ENCODE measurements around the gene OTULIN. TPM values are rescaled to one million over a fixed set of nuclear protein-coding genes. Genes with fewer than 3 reads are reported as not detected.

OTULIN gene
- total and polyA plus RNA-seq, 2 of the 13 experiments (the other 11 are each of a cell fraction or from before 2014, with no cell fraction given): 7.0 to 34.8 TPM

DNA sequence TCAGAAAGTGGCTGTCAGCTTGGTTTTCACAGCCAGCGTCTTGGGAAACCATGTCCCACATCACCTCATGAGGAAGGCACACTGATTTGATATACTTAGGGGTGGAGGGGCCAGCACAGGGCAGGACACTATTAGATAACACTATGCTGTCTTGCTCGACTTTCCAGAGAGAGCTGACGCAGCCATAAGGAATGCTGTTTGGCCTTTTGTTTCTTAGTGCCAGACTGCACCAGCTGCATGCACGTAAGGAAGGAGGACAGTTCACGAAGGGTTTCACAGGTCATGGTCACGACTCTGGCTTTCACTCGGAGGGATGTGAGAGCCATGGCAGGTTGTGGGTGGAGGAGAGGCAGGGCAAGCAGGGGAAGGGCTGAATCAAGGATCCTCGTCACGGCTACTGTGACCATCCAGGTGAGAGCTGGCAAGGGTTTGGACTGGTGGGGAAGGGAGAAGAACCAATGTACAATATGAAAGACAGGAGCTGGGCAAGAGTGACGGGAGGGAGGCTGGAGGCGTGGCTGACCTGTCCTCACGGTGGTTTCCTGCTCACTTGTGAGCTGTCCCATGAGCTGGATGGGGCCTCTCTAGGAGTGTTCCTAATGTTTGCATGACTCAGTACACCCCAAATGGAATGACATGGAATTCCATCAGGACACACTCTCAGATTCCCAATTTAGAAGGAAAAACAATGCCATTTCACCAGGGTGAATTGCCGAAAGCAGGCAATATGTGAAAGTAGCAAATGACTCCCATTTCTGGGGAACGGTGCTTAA lies 61.7 kb downstream of the OTULIN start:
- Histone ChIP-seq H3K9me3 (ENCODE audit: low read length) (no peaks in the 10 kb centered on the region), H3K4me1 (ENCODE audit: insufficient read depth, low read length) (peaks cover 40% of the 10 kb centered on the region), H4K20me1 (ENCODE audit: insufficient read depth, low read length) (no peaks in the 10 kb centered on the region), H3K27me3 (ENCODE audit: control insufficient read depth in 1 of 2, insufficient read depth in 2 of 2, low read length in 2 of 2) (no peaks in the 10 kb centered on the region), H3K9ac (ENCODE audit: insufficient read depth, low read depth, low read length) (no peak overlapping the region), H3K79me2 (ENCODE audit: insufficient read depth, low read length) (no peaks in the 10 kb centered on the region), H3K36me3 (replicated peaks in 1 of 2; ENCODE audit: control insufficient read depth in 1 of 2, insufficient read depth in 2 of 2, low read length in 2 of 2) (peaks cover 5 to 14% of the 10 kb centered on the region in 2 experiments), H3K4me2 (ENCODE audit: low read depth, low read length) (no peak overlapping the region), H3K4me3 (replicated peaks in 1 of 3; ENCODE audit: insufficient read depth in 1 of 3, low read depth in 2 of 3, low read length in 3 of 3) (no peak overlapping the region), H2AFZ (ENCODE audit: low read length) (no peak overlapping the region), H3K27ac (ENCODE audit: extremely low read length, insufficient read depth, low read length) (no peak overlapping the region)
- DNase-seq (ENCODE audit: low spot score) (no peak), ATAC-seq (no peak), FAIRE-seq (no peak)
- in situ Hi-C loops (cut with HindIII; ENCODE audit: extremely low pct_ligation_motif_present, low pct_unique_long_range_greater_than_20kb) (loop anchor here (5.0 kb wide), 3 partner anchors 51 to 286 kb away; partner anchors contain the start of gene ANKH), intact Hi-C loops (cut with micrococcal nuclease; ENCODE audit: unreplicated experiment) (loop anchor here (5.0 kb wide), 1 partner anchor 39 kb away; no protein-coding TSS in a partner anchor)
- POLR2A ChIA-PET: no interaction called here
- WGBS (ENCODE audit: low lambda C conversion rate): 97% methylated on average over 14 of the region's 14 CpGs
- BruUV-seq (replicated peaks): no TSS peak
- CTCF ChIA-PET (ENCODE audit: low intra/inter-chr PET ratio, low total read pairs): interaction anchor here (2.4 to 3.0 kb wide), 2 partner anchors 277 to 287 kb away, joined by 30 to 34 read pairs; no protein-coding TSS in a partner anchor
- no peak for TF ChIP-seq KLF16 (CRISPR knock-in tag; IDR thresholded peaks at IDR 0.05)
- no peak for TF ChIP-seq ZNF572 (CRISPR knock-in tag; IDR thresholded peaks at IDR 0.05)
- no peak for TF ChIP-seq IRF2 (CRISPR knock-in tag; IDR thresholded peaks at IDR 0.05)
- no peak for TF ChIP-seq CHCHD3 (CRISPR knock-in tag; IDR thresholded peaks at IDR 0.05)
- TF ChIP-seq FOXC1 (CRISPR knock-in tag; IDR thresholded peaks at IDR 0.05; ENCODE audit: borderline replicate concordance): no peak

DNA sequence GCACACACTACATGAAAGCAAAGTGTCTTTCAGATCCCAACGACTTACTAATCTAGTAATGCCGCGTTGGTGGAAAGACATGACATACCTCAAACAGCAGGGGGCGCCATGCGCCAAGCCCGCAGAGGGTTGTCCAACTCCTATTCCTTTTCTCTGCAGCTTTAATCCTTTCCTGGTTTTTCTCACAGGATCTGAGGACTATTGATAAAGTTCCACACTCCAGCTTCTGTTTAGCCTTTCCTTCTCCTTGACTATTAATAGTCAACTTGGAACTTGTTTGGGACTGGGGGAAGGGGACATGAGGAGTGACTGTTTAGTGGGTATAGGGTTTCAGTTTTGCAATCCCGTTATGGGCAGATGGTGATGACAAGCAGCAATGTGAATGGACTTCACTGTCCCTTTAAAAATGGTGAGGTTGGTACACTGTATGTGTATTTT lies 62.9 kb downstream of the OTULIN start:
- FAIRE-seq: peak; percentile 88
- BruUV-seq (replicated peaks): no TSS peak
- Histone ChIP-seq H3K4me3 (replicated peaks in 1 of 3; ENCODE audit: insufficient read depth in 1 of 3, low read depth in 2 of 3, low read length in 3 of 3) (peak overlapping the region in 1 of 3 experiments; percentile 53; a peak in 1 of 6 replicates), H3K4me2 (ENCODE audit: low read depth, low read length) (peak overlapping the region; percentile 90), H3K27ac (ENCODE audit: extremely low read length, insufficient read depth, low read length) (peak overlapping the region; percentile 96), H3K4me1 (ENCODE audit: insufficient read depth, low read length) (peaks cover 28% of the 10 kb centered on the region), H3K79me2 (ENCODE audit: insufficient read depth, low read length) (no peaks in the 10 kb centered on the region), H3K9ac (ENCODE audit: insufficient read depth, low read depth, low read length) (peak overlapping the region; percentile 76), H2AFZ (ENCODE audit: low read length) (no peak overlapping the region), H3K36me3 (replicated peaks in 1 of 2; ENCODE audit: control insufficient read depth in 1 of 2, insufficient read depth in 2 of 2, low read length in 2 of 2) (peaks cover 5 to 14% of the 10 kb centered on the region in 2 experiments), H3K9me3 (ENCODE audit: low read length) (no peaks in the 10 kb centered on the region), H3K27me3 (ENCODE audit: control insufficient read depth in 1 of 2, insufficient read depth in 2 of 2, low read length in 2 of 2) (no peaks in the 10 kb centered on the region), H4K20me1 (ENCODE audit: insufficient read depth, low read length) (no peaks in the 10 kb centered on the region)
- CTCF ChIA-PET (ENCODE audit: low intra/inter-chr PET ratio, low total read pairs): interaction anchor here (1.2 to 3.0 kb wide), 6 partner anchors 51 to 286 kb away, joined by 3 to 34 read pairs (median 10); partner anchors contain the start of gene ANKH
- peak; percentile 84 for DNase-seq (ENCODE audit: low spot score)
- 5% methylated on average over 7 of the region's 7 CpGs for WGBS (ENCODE audit: low lambda C conversion rate)
- peak; percentile 44 for ATAC-seq
- intact Hi-C loops (cut with micrococcal nuclease; ENCODE audit: unreplicated experiment): loop anchor here (1.0 to 5.0 kb wide), 5 partner anchors 40 to 287 kb away; no protein-coding TSS in a partner anchor
- POLR2A ChIA-PET: interaction anchor here (1.2 to 2.1 kb wide), 4 partner anchors 17 to 145 kb away, joined by 5 to 13 read pairs (median 7); no protein-coding TSS in a partner anchor
- in situ Hi-C loops (cut with HindIII; ENCODE audit: extremely low pct_ligation_motif_present, low pct_unique_long_range_greater_than_20kb): loop anchor here (5.0 kb wide), 3 partner anchors 50 to 285 kb away; partner anchors contain the start of gene ANKH
- peak; percentile 22 for TF ChIP-seq TEAD3 (CRISPR knock-in tag; optimal IDR thresholded peaks at IDR 0.05; ENCODE audit: borderline replicate concordance)
- TF ChIP-seq, protein P1, sequence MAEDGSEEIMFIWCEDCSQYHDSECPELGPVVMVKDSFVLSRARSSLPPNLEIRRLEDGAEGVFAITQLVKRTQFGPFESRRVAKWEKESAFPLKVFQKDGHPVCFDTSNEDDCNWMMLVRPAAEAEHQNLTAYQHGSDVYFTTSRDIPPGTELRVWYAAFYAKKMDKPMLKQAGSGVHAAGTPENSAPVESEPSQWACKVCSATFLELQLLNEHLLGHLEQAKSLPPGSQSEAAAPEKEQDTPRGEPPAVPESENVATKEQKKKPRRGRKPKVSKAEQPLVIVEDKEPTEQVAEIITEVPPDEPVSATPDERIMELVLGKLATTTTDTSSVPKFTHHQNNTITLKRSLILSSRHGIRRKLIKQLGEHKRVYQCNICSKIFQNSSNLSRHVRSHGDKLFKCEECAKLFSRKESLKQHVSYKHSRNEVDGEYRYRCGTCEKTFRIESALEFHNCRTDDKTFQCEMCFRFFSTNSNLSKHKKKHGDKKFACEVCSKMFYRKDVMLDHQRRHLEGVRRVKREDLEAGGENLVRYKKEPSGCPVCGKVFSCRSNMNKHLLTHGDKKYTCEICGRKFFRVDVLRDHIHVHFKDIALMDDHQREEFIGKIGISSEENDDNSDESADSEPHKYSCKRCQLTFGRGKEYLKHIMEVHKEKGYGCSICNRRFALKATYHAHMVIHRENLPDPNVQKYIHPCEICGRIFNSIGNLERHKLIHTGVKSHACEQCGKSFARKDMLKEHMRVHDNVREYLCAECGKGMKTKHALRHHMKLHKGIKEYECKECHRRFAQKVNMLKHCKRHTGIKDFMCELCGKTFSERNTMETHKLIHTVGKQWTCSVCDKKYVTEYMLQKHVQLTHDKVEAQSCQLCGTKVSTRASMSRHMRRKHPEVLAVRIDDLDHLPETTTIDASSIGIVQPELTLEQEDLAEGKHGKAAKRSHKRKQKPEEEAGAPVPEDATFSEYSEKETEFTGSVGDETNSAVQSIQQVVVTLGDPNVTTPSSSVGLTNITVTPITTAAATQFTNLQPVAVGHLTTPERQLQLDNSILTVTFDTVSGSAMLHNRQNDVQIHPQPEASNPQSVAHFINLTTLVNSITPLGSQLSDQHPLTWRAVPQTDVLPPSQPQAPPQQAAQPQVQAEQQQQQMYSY (CRISPR knock-in tag; IDR thresholded peaks at IDR 0.05): peak; percentile 98
- TF ChIP-seq, protein P2, sequence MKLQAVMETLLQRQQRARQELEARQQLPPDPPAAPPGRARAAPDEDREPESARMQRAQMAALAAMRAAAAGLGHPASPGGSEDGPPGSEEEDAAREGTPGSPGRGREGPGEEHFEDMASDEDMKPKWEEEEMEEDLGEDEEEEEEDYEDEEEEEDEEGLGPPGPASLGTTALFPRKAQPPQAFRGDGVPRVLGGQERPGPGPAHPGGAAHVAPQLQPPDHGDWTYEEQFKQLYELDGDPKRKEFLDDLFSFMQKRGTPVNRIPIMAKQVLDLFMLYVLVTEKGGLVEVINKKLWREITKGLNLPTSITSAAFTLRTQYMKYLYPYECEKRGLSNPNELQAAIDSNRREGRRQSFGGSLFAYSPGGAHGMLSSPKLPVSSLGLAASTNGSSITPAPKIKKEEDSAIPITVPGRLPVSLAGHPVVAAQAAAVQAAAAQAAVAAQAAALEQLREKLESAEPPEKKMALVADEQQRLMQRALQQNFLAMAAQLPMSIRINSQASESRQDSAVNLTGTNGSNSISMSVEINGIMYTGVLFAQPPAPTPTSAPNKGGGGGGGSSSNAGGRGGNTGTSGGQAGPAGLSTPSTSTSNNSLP (IDR thresholded peaks at IDR 0.05; ENCODE audit: low read depth, low read length): peak; percentile 91

Data from HepG2 (cell line).